Mesendoderm (in vitro differentiated cells): ENCODE results near the gene C18orf32.

Experiments
- DNase-seq: peaks from one replicate; pipeline ENCODE4 v3.0.0; 2013
- H2AK5ac ChIP-seq: 2 replicates; pipeline ENCODE4 v1.6.1; 2013; ENCODE audit warnings: low read length, inconsistent platforms
- H2BK120ac ChIP-seq: 2 replicates; pipeline ENCODE4 v1.6.1; 2013; ENCODE audit warnings: low read depth, mild to moderate bottlenecking, low read length, moderate library complexity, mixed read lengths
- H2BK15ac ChIP-seq: replicated peaks from 2 replicates; pipeline ENCODE4 v1.6.1; 2013; ENCODE audit warnings: low read depth, mild to moderate bottlenecking, moderate library complexity
- H2BK5ac ChIP-seq: 2 replicates; pipeline ENCODE4 v1.6.1; 2013; ENCODE audit warnings: low read length, inconsistent platforms
- H3K18ac ChIP-seq: 2 replicates; pipeline ENCODE4 v1.6.1; 2013; ENCODE audit warnings: mild to moderate bottlenecking, low read length, mixed read lengths
- H3K23ac ChIP-seq: one replicate; pipeline ENCODE4 v1.6.1; 2013; ENCODE audit warnings: low read length
- H3K27ac ChIP-seq: 2 replicates; pipeline ENCODE4 v1.5.1; 2013; ENCODE audit warnings: low read depth, mild to moderate bottlenecking, inconsistent platforms, low read length, moderate library complexity
- H3K27me3 ChIP-seq: 2 replicates; pipeline ENCODE4 v1.6.1; 2013; ENCODE audit warnings: low read length, control low read depth, mild to moderate bottlenecking, inconsistent platforms; ENCODE audit not compliant: insufficient read depth, poor library complexity
- H3K36me3 ChIP-seq: 2 replicates; pipeline ENCODE4 v1.6.1; 2013; ENCODE audit warnings: low read length, inconsistent platforms; ENCODE audit not compliant: control insufficient read depth, insufficient read depth
- H3K4ac ChIP-seq: one replicate; pipeline ENCODE4 v1.6.1; 2013; ENCODE audit warnings: low read depth, mild to moderate bottlenecking, low read length, moderate library complexity
- H3K4me1 ChIP-seq: 2 replicates; pipeline ENCODE4 v1.6.1; 2013; ENCODE audit warnings: low read depth, low read length, inconsistent platforms; ENCODE audit not compliant: control insufficient read depth
- H3K4me2 ChIP-seq: 2 replicates; pipeline ENCODE4 v1.6.1; 2013; ENCODE audit warnings: low read length
- H3K4me3 ChIP-seq: 2 replicates; pipeline ENCODE4 v1.5.1; 2013; ENCODE audit warnings: mild to moderate bottlenecking, low read length
- H3K56ac ChIP-seq: one replicate; pipeline ENCODE4 v1.6.1; 2013; ENCODE audit warnings: low read length
- H3K79me1 ChIP-seq: 2 replicates; pipeline ENCODE4 v1.6.1; 2013; ENCODE audit warnings: low read length, inconsistent platforms
- H3K79me2 ChIP-seq: 2 replicates; pipeline ENCODE4 v1.6.1; 2013; ENCODE audit warnings: mild to moderate bottlenecking, low read length; ENCODE audit not compliant: control insufficient read depth, insufficient read depth
- H3K9ac ChIP-seq: 2 replicates; pipeline ENCODE4 v1.6.1; 2013; ENCODE audit warnings: low read length, inconsistent platforms
- H4K5ac ChIP-seq: one replicate; pipeline ENCODE4 v1.6.1; 2013; ENCODE audit warnings: low read length
- H4K8ac ChIP-seq: one replicate; pipeline ENCODE4 v1.6.1; 2013; ENCODE audit warnings: low read depth, mild to moderate bottlenecking, control low read depth, low read length, moderate library complexity
- WGBS: extraction: QIAGEN DNeasy Blood & Tissue Kit; methylation state at CpG from one replicate; pipeline ENCODE4 v1.1.7; 2013; ENCODE audit warnings: low lambda C conversion rate, missing lambda C conversion rate; ENCODE audit not compliant: insufficient coverage; ENCODE audit errors: extremely low coverage; 5-methylcytosine and 5-hydroxymethylcytosine counted together

C18orf32 gene

DNA sequence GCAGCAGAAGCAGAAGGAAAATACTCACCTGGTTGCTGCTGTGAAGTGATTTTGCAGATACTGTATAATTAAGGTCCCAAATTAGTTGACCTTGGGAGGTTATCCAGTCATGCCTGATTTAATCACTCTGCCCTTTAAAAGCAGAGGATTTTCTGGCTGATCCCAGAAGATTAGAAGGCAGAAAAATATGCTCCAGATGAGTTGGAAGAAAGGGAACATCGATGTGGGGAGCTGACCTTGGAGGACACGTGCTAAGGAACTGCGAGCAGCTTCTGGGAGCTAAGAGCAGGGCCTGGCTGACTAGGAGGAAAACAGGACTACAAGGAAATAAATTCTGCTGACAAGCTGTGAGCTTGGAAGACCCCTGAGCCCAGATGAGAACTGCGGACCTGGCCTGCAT lies 13.3 kb downstream of the C18orf32 start:
- H3K36me3 ChIP-seq: no peaks in the 10 kb centered on the region
- WGBS: no CpG with 5 or more reads among the region's 4 CpGs
- H4K5ac ChIP-seq: no peak overlapping the region
- H3K4me1 ChIP-seq: no peaks in the 10 kb centered on the region
- no peak overlapping the region for H4K8ac ChIP-seq
- H3K9ac ChIP-seq: no peak overlapping the region
- no peak overlapping the region for H3K23ac ChIP-seq
- no peaks in the 10 kb centered on the region for H3K79me1 ChIP-seq
- H3K27ac ChIP-seq: no peak overlapping the region
- H3K4me2 ChIP-seq: no peak overlapping the region
- DNase-seq: no peak
- no peak overlapping the region for H3K4ac ChIP-seq
- H3K79me2 ChIP-seq: no peaks in the 10 kb centered on the region
- H3K27me3 ChIP-seq: no peaks in the 10 kb centered on the region
- H2BK15ac ChIP-seq: no peak overlapping the region
- H2BK5ac ChIP-seq: no peak overlapping the region
- H3K56ac ChIP-seq: no peak overlapping the region
- no peak overlapping the region for H2BK120ac ChIP-seq
- no peak overlapping the region for H2AK5ac ChIP-seq
- H3K4me3 ChIP-seq: no peak overlapping the region
- no peak overlapping the region for H3K18ac ChIP-seq

DNA sequence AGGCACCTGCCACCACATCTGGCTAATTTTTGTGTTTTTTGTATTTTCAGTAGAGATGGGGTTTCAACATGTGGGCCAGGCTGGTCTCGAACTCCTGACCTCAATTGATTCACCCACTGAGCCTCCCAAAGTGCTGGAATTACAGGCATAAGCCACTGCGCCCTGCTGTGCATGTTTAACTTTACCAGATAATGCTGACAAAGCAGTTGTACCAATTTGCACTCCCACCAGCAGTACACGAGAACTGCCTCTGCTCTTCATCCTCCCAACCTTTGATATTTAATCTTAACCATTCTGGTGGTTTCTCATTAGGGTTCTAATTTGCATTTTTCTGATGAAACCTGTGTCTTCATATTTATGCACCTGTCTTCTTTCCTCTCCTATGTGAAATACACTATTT lies 14.6 kb downstream of the C18orf32 start:
- no peak overlapping the region for H2BK5ac ChIP-seq
- no peak overlapping the region for H3K9ac ChIP-seq
- no peak overlapping the region for H3K4ac ChIP-seq
- H3K56ac ChIP-seq: no peak overlapping the region
- H3K36me3 ChIP-seq: no peaks in the 10 kb centered on the region
- H4K5ac ChIP-seq: no peak overlapping the region
- no peak overlapping the region for H4K8ac ChIP-seq
- no peak overlapping the region for H2AK5ac ChIP-seq
- no peak for DNase-seq
- no peaks in the 10 kb centered on the region for H3K27me3 ChIP-seq
- no CpG with 5 or more reads among the region's 3 CpGs for WGBS
- H3K27ac ChIP-seq: no peak overlapping the region
- no peaks in the 10 kb centered on the region for H3K79me1 ChIP-seq
- no peaks in the 10 kb centered on the region for H3K4me1 ChIP-seq
- H3K4me3 ChIP-seq: no peak overlapping the region
- no peak overlapping the region for H3K18ac ChIP-seq
- H3K23ac ChIP-seq: no peak overlapping the region
- H3K4me2 ChIP-seq: no peak overlapping the region
- no peak overlapping the region for H2BK15ac ChIP-seq
- no peak overlapping the region for H2BK120ac ChIP-seq
- no peaks in the 10 kb centered on the region for H3K79me2 ChIP-seq

DNA sequence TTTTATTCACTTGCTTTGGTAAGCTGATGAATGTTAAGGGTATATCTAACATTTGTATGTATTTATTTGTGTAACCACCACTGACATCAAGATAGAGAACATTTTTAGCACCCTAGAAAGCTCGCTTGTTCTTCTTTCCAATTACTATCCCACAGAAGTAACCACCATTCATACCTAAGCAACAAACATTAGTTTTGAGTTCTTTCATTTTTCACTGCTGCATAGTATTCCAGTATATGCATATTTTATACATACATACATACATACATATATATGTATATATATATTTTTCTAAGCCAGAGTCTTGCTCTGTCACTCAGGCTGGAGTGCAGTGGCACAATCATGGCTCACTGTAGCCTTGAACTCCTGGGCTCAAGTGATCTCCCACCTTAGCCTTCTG lies 15.5 kb downstream of the C18orf32 start:
- no peaks in the 10 kb centered on the region for H3K36me3 ChIP-seq
- H3K79me1 ChIP-seq: no peaks in the 10 kb centered on the region
- no peaks in the 10 kb centered on the region for H3K79me2 ChIP-seq
- no peak overlapping the region for H3K56ac ChIP-seq
- no peaks in the 10 kb centered on the region for H3K27me3 ChIP-seq
- H3K18ac ChIP-seq: no peak overlapping the region
- no peaks in the 10 kb centered on the region for H3K4me1 ChIP-seq
- no CpG with 5 or more reads among the region's 1 CpG for WGBS
- H3K27ac ChIP-seq: no peak overlapping the region
- no peak overlapping the region for H3K9ac ChIP-seq
- H3K4ac ChIP-seq: no peak overlapping the region
- H3K4me3 ChIP-seq: no peak overlapping the region
- no peak overlapping the region for H4K8ac ChIP-seq
- H4K5ac ChIP-seq: no peak overlapping the region
- no peak overlapping the region for H2BK5ac ChIP-seq
- H2BK120ac ChIP-seq: no peak overlapping the region
- H3K23ac ChIP-seq: no peak overlapping the region
- H2BK15ac ChIP-seq: no peak overlapping the region
- no peak overlapping the region for H3K4me2 ChIP-seq
- H2AK5ac ChIP-seq: no peak overlapping the region
- DNase-seq: no peak

DNA sequence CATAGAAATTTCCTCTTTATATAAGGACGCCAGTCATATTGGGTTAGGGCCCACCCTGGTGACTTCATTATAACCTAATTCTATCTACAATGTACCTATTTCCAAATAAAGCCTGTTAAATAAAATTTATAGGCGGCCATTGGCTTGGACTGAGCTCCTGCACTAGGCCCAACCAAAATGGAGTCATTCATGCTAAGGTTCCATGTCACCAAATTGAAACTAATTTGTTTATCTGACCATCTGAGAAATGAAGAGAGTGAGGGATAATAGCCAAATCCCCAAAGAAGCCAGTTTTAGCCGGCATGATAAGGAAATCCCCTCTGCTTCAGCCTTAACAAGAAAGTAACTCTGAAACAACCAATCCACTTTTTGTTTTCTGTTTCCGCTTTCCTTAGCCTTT lies 19.4 kb downstream of the C18orf32 start:
- Histone ChIP-seq H3K4ac (no peak overlapping the region), H3K23ac (no peak overlapping the region), H2AK5ac (no peak overlapping the region), H3K79me2 (no peaks in the 10 kb centered on the region), H2BK120ac (no peak overlapping the region), H3K4me3 (no peak overlapping the region), H3K18ac (no peak overlapping the region), H4K8ac (no peak overlapping the region), H3K79me1 (no peaks in the 10 kb centered on the region), H3K27ac (no peak overlapping the region), H3K27me3 (no peaks in the 10 kb centered on the region), H3K9ac (no peak overlapping the region), H3K56ac (no peak overlapping the region), H4K5ac (no peak overlapping the region), H3K4me1 (peaks cover 7% of the 10 kb centered on the region), H2BK5ac (no peak overlapping the region), H2BK15ac (no peak overlapping the region), H3K36me3 (no peaks in the 10 kb centered on the region), H3K4me2 (no peak overlapping the region)
- no CpG with 5 or more reads among the region's 4 CpGs for WGBS
- DNase-seq: no peak

DNA sequence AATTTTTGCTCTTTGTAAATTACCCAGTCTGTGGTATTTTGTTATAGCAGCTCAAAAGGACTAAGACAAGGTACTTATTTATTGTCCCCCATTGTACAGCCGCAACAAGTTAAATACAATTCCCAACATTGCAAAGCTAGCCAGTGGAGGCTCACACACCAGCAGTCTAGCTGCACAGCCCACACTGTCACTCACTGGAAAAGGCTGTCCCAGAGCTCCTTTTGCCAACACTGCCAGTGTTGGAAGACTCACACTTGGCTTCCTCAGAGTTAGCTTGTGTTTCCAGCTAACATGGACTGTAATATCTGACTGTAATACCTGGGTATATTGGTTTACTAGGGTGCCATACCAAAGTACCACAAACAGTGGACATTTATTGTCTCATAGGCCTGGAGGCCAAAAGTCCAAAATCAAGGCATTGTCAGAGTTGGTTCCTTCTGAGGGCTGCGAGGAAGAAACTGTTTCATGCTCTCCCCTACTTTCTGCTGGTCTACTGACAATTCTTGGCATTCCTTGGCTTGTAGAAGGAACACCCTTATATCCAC lies 19.9 kb downstream of the C18orf32 start:
- H2BK15ac ChIP-seq: no peak overlapping the region
- no CpG with 5 or more reads among the region's 2 CpGs for WGBS

More for the DNA sequence above, 19.9 kb downstream of the C18orf32 start:
- Histone ChIP-seq H3K23ac (no peak overlapping the region), H3K79me2 (no peaks in the 10 kb centered on the region), H3K27ac (no peak overlapping the region), H3K9ac (no peak overlapping the region), H3K4ac (no peak overlapping the region), H3K36me3 (no peaks in the 10 kb centered on the region), H3K4me2 (no peak overlapping the region), H2BK120ac (no peak overlapping the region), H3K79me1 (no peaks in the 10 kb centered on the region), H3K4me3 (no peak overlapping the region), H2BK5ac (no peak overlapping the region), H3K27me3 (no peaks in the 10 kb centered on the region), H4K8ac (no peak overlapping the region), H4K5ac (no peak overlapping the region), H3K18ac (no peak overlapping the region), H3K56ac (no peak overlapping the region), H3K4me1 (peaks cover 7% of the 10 kb centered on the region), H2AK5ac (no peak overlapping the region)
- no peak for DNase-seq
